GM12878 (cell line): ENCODE data around the gene TOB2. TPM values are rescaled to one million over a fixed set of nuclear protein-coding genes. Genes with fewer than 3 reads are reported as not detected.

Experiments
- ATAC-seq: fragments of 200-7000 bp; cut with Tn5 transposase; 3 replicates; pipeline ENCODE4 v1.9.1; 2020; ENCODE audit warnings: mild to moderate bottlenecking, moderate library complexity
- BruUV-seq: library from RNA; stranded (reverse); fragments of 400-500 nt; replicated peaks from 2 replicates; lab custom pipeline; 2021; lab: Mats Ljungman, UMichigan
- CTCF ChIA-PET: fragments of 300-600 bp; sonication (Branson Sonifier 250); formaldehyde crosslinking; extraction: SDS; loops from one replicate; lab custom pipeline; 2021; ENCODE audit warnings: inconsistent platforms; lab: Yijun Ruan, JAX
- POLR2A ChIA-PET: fragments of 350-600 bp; formaldehyde crosslinking; extraction: SDS; loops from one replicate; lab custom pipeline; 2021; ENCODE audit warnings: inconsistent platforms; lab: Charles Lee
- RAD21 ChIA-PET: fragments of 300-600 bp; sonication (Branson Sonifier 250); formaldehyde crosslinking; loops from one replicate; lab custom pipeline; 2023; ENCODE audit warnings: antibody characterized with exemption; ENCODE audit not compliant: unreplicated experiment; lab: Charles Lee
- SMC1A ChIA-PET: fragments of 300-600 bp; sonication (Branson Sonifier 250); formaldehyde crosslinking; loops from one replicate; lab custom pipeline; 2023; ENCODE audit not compliant: unreplicated experiment, uncharacterized antibody; lab: Charles Lee
- DNase-seq: peaks from one replicate; pipeline ENCODE4 v3.0.0-alpha.2; 2011; ENCODE audit warnings: low read depth, low spot score
- FAIRE-seq: peaks from 3 replicates; lab custom pipeline; 2011; peaks lifted over from hg19 to GRCh38; lab: Jason Lieb, UNC
- H2AFZ ChIP-seq: 2 replicates; pipeline ENCODE4 v1.6.0; 2011; ENCODE audit warnings: low read depth, low read length, control low read depth; ENCODE audit not compliant: control insufficient read depth
- H3K27ac ChIP-seq: 2 replicates; pipeline ENCODE4 v1.5.1; 2011; ENCODE audit warnings: control low read depth; ENCODE audit not compliant: control insufficient read depth, insufficient read depth
- H3K27me3 ChIP-seq, 2 experiments: replicated peaks in 1 of 2; 2 replicates each; pipeline versions ENCODE4 v1.6.0 to v1.6.1; 2011; ENCODE audit warnings: low read length in 1 of 2; ENCODE audit not compliant: control insufficient read depth in 2 of 2, insufficient read depth in 2 of 2
- H3K36me3 ChIP-seq, 2 experiments: 2 replicates each; pipeline ENCODE4 v1.5.1; 2011; ENCODE audit warnings: low read length in 1 of 2; ENCODE audit not compliant: control insufficient read depth in 2 of 2, insufficient read depth in 2 of 2
- H3K4me1 ChIP-seq: 2 replicates; pipeline ENCODE4 v1.6.1; 2011; ENCODE audit warnings: mild to moderate bottlenecking, low read length, moderate library complexity, mixed read lengths; ENCODE audit not compliant: control insufficient read depth, insufficient read depth
- H3K4me2 ChIP-seq: 2 replicates; pipeline ENCODE4 v1.6.0; 2011; ENCODE audit warnings: control low read depth; ENCODE audit not compliant: control insufficient read depth, insufficient read depth
- H3K4me3 ChIP-seq: fragments of 200-600 bp; sonication (generic); 2 replicates; pipeline ENCODE4 v1.5.1; 2016
- H3K79me2 ChIP-seq: 2 replicates; pipeline ENCODE4 v1.6.0; 2011; ENCODE audit warnings: low read length; ENCODE audit not compliant: control insufficient read depth, insufficient read depth
- H3K9ac ChIP-seq: 2 replicates; pipeline ENCODE4 v1.8.0; 2011; ENCODE audit warnings: low read length, control low read depth, mixed read lengths; ENCODE audit not compliant: control insufficient read depth, insufficient read depth
- H3K9me3 ChIP-seq: replicated peaks from 3 replicates; pipeline ENCODE4 v1.5.1; 2011; ENCODE audit warnings: mild to moderate bottlenecking, low read length; ENCODE audit not compliant: control insufficient read depth, insufficient read depth
- H4K20me1 ChIP-seq: 2 replicates; pipeline ENCODE4 v1.6.0; 2011; ENCODE audit not compliant: control insufficient read depth, insufficient read depth
- CHD1 ChIP-seq: IDR thresholded peaks from 2 replicates; pipeline ENCODE4 v1.6.1; 2012; ENCODE audit warnings: low read depth, low read length, improper control_type of control experiment
- HDAC2 ChIP-seq: fragments of 200-600 bp; sonication (generic); IDR thresholded peaks from 2 replicates; pipeline ENCODE4 v1.6.1; 2017
- IRF4 ChIP-seq: IDR thresholded peaks from 2 replicates; pipeline ENCODE4 v1.6.1; 2011; ENCODE audit warnings: low read depth, low read length
- MEF2B ChIP-seq: fragments of 450-650 bp; IDR thresholded peaks from 2 replicates; pipeline ENCODE4 v1.6.1; 2018; ENCODE audit warnings: mild to moderate bottlenecking, moderate library complexity; ENCODE audit not compliant: partially characterized antibody, poor library complexity, severe bottlenecking
- PAX5 ChIP-seq: IDR thresholded peaks from 2 replicates; pipeline ENCODE4 v1.6.1; 2011; ENCODE audit warnings: low read depth, low read length, borderline replicate concordance
- PBX3 ChIP-seq: IDR thresholded peaks from 2 replicates; pipeline ENCODE4 v1.6.1; 2011; ENCODE audit warnings: mild to moderate bottlenecking, low read depth, low read length, moderate library complexity; ENCODE audit not compliant: insufficient replicate concordance
- RAD21 ChIP-seq: IDR thresholded peaks from 2 replicates; pipeline ENCODE4 v1.6.1; 2011; ENCODE audit warnings: mild to moderate bottlenecking, low read depth, low read length, moderate library complexity; ENCODE audit not compliant: insufficient read depth
- RAD51 ChIP-seq: fragments of 450-650 bp; IDR thresholded peaks from 2 replicates; pipeline ENCODE4 v1.6.1; 2016; ENCODE audit warnings: moderate library complexity, mild to moderate bottlenecking, inconsistent platforms
- SKIL ChIP-seq: fragments of 450-650 bp; IDR thresholded peaks from 2 replicates; pipeline ENCODE4 v1.6.1; 2017; ENCODE audit warnings: mild to moderate bottlenecking, low read depth, inconsistent platforms; ENCODE audit not compliant: poor library complexity, severe bottlenecking
- ZNF207 ChIP-seq: fragments of 450-650 bp; IDR thresholded peaks from 2 replicates; pipeline ENCODE4 v1.6.1; 2014; ENCODE audit warnings: antibody characterized with exemption, mild to moderate bottlenecking, borderline replicate concordance
- WGBS: methylation state at CpG from one replicate; pipeline ENCODE4 v1.1.6; 2016; ENCODE audit warnings: low lambda C conversion rate; ENCODE audit not compliant: insufficient replicate concordance, insufficient coverage; ENCODE audit errors: missing lambda C conversion rate; 5-methylcytosine and 5-hydroxymethylcytosine counted together
- in situ Hi-C: fragments of 300-500 bp; cut with MboI; formaldehyde crosslinking; loops from 9 replicates; pipeline ENCODE4 v1.14.3; 2018; ENCODE audit warnings: mixed read lengths
- intact Hi-C: fragments of 100-400 bp; cut with micrococcal nuclease; formaldehyde crosslinking; loops from one replicate; pipeline ENCODE4 v1.14.2; 2022; ENCODE audit not compliant: unreplicated experiment
- polyA plus RNA-seq, 11 experiments: library from polyadenylated mRNA; depleted of rRNA in 4 of 11; unstranded in 6 of 11; stranded (reverse) in 5 of 11; fragments of >200 nt; fragmentation: Nextera tagmentation in 4 of 11; fragmentation: Illumina TruSeq in 1 of 11; extraction: Ambion mirVana in 4 of 11; extraction: Trizol in 1 of 11; gene quantifications; 1 replicate in 1 of 11; 2 replicates in 10 of 11; pipeline versions ENCODE4 v1.2.1 to v1.2.3, GENCODE V29; 2011 to 2016; ENCODE audit warnings: inconsistent platforms in 2 of 11, missing spikeins in 2 of 11, low read depth in 1 of 11
- total RNA-seq, 4 experiments: library from RNA; depleted of rRNA in 3 of 4; stranded (reverse); fragments of >200 nt in 3 of 4; fragmentation: Illumina TruSeq in 1 of 4; extraction: Trizol in 1 of 4; gene quantifications; 2 replicates each; pipeline versions ENCODE4 v1.2.1 to v1.2.3, GENCODE V29; 2013 to 2021

The TOB2 gene
- total and polyA plus RNA-seq, 10 of the 15 experiments (the other 5 are each of a cell fraction or from before 2014, with no cell fraction given) = 4.5 to 32.0 (median 15.1) TPM

- TF ChIP-seq PAX5 = no peak
- no peak for TF ChIP-seq IRF4
- no peak for TF ChIP-seq PBX3
Observed at GRCh38 chr22:41488076-41488475, 41.5 kb upstream of the TOB2 start (continued).

GRCh38 chr22:41487037-41487935 lies 40.7 kb upstream of the TOB2 start:
- H3K4me1 ChIP-seq = peaks cover 8% of the 10 kb centered on the region
- ATAC-seq (no peak), FAIRE-seq (no peak), DNase-seq (no peak)
- H2AFZ ChIP-seq = no peak overlapping the region
- in situ Hi-C loops (no loop called here), intact Hi-C loops (no loop called here)
- CTCF ChIA-PET = no interaction called here
- BruUV-seq = no TSS peak
- no peak overlapping the region for H3K4me2 ChIP-seq
- H3K27me3 ChIP-seq = no peaks in the 10 kb centered on the region
- no peak for TF ChIP-seq CHD1
- TF ChIP-seq ZNF207 = no peak
- TF ChIP-seq HDAC2 = no peak
- TF ChIP-seq SKIL = no peak
- no peak for TF ChIP-seq RAD51
- no peak for TF ChIP-seq MEF2B
- TF ChIP-seq RAD21 = no peak
- peaks cover 3% of the 10 kb centered on the region for H4K20me1 ChIP-seq
- H3K79me2 ChIP-seq = peaks cover 66% of the 10 kb centered on the region
- H3K36me3 ChIP-seq = peaks cover 2 to 6% of the 10 kb centered on the region in 2 experiments; a peak in 3 of 4 replicates
- SMC1A ChIA-PET = interaction anchor here (0.9 to 1.7 kb wide), 4 partner anchors 7 to 14 kb away, joined by 3 to 7 read pairs (median 3); no protein-coding TSS in a partner anchor
- RAD21 ChIA-PET = interaction anchor here (0.6 to 1.0 kb wide), 2 partner anchors 30 to 122 kb away, joined by 3 read pairs; no protein-coding TSS in a partner anchor
- WGBS = 86% methylated on average over 8 of the region's 8 CpGs
- POLR2A ChIA-PET = interaction anchor here (0.6 to 1.2 kb wide), 4 partner anchors 93 to 537 kb away, joined by 3 to 9 read pairs (median 4); no protein-coding TSS in a partner anchor
- H3K9ac ChIP-seq = no peak overlapping the region
- H3K4me3 ChIP-seq = no peak overlapping the region
- H3K9me3 ChIP-seq = no peaks in the 10 kb centered on the region
- no peak overlapping the region; the same call in none of the 2 replicates for H3K27ac ChIP-seq
